Activated CD8-positive, alpha-beta memory T cell treated with anti-CD3 and anti-CD28 coated beads for 1 hour (primary cell): ENCODE data around the gene KSR2.

Experiments
- DNase-seq, 2 donors: peaks; one replicate each; pipeline ENCODE4 v3.0.0-alpha.2; 2020; ENCODE audit warnings: low read depth in 1 of 2; ENCODE audit errors: extremely low read depth in 1 of 2

KSR2 gene

DNA sequence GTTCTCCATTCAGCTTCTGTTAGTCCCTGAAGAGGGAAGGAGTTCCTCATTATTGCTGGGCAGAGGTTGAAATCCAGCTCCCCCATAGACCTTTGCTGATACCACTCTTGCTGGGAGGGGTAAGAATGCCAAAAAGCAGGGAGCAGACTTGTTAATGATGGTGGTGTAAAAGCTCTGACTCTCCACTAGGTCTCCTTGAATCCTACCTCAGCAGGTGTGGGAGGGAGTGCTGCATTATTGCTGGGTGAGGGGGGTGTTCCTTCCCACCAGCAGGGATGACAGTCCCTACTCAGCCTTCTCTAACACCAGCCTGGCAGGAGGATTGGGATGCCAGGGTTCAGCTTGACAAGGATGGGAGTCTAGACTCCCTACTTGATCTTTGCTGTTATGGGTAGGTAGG, 421.6 kb downstream of the KSR2 start:
- no peak for DNase-seq

DNA sequence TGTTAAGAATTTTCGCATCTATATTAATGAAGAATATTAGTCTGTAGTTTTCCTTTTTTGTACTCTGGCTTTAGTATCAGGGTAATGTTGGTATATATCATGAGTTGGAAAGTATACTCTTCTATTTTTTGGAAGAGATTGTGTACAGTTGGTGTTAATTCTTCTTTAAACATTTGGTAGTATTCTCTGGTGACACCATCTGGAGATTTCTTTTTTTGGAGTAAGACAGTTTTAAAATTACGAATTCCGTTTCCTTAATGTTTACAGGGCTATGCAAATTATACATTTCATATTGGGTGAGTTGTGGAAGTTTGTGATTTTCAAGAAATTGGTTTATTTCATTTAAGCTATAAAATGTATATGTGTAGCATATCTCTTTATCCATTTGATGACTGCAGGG, 423.6 kb downstream of the KSR2 start:
- no peak for DNase-seq

DNA sequence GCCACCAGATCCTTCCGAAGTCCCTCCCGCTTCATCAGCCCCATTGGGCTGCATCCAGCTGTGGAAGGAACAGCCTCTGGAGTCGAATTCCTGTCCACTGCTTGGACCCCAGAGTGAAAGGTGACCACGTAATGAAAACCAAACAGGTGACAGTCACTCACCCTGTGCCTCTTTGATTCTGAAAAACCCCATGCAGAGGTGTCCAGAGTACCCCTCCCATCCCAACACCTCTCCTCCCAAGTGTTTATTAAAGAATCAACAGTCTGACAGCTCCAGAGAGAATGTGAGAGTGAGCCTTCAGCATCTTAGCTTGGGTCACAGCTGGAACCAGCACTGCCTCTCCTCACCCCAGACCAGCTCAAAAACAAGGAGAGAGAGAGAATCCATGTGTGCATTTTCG, 428.8 kb downstream of the KSR2 start:
- DNase-seq: no peak

DNA sequence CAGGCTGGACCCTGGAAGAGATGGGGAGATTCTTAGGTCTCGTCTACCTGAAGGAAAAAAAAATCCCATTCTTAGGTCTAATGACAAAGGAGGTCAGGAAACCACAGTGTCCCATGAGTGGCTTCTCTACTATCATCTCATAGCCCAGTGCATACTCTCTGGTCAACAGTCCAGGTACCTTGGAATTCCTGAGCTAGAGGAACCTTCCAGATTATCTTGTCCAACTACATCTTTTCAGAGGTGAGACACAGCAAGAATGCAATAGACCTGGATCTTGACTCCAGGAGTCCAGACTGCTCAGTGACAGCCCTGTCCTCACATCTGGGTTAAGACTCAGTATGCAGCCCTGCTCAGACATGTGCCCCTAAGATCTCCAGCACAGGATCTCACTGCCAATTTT, 429.9 kb downstream of the KSR2 start:
- DNase-seq: no peak

DNA sequence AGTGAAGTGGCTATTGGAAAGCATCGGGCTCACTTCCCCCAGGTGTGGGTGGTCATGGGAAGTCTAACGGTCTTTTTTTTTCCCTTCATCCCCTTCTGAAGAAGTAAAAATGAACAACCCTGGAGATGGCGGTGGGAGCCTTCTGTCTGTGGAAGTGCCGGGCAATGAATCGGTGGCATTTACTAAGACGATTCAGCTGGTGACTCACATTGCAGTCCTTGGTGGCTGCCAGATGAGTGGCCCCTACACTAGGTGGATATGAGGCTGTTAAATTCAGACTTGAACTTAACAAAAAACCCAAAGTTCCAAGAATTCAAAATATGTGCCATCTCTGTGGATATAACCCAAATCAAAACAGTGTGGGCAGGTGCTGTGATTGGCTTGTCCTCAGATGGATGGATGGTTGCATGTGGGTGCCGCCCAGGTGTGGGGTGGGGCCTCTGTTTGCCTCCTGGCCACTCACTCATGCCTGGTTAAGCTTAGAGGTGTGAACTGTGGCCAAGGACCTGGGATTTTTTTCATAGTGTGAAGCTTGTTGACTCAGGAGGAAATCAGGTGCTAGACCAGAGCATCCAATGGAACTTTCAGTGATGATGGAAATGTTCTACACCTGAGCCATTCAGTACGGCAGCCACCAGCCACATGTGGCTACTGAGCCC, 430.6 kb downstream of the KSR2 start:
- DNase-seq: no peak

DNA sequence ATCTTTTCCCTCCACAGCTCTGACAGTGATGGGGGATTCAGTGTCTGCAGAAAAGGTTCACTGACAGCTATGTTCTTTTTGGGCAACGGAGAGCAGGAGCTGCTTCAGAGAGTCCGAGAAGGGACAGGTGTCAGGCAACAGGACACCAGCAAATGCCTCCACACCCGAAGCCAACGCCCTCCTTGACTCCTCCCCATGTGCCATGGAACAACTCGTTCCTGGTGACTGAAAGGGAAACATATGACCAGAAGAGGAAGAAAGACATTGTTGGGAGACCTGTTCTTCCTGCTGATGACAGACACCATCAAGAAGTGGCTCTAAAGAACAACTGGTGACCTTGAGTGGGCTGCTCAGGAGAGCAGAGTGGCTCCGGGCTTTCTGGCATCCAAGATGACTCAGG, 435.1 kb downstream of the KSR2 start:
- no peak for DNase-seq

DNA sequence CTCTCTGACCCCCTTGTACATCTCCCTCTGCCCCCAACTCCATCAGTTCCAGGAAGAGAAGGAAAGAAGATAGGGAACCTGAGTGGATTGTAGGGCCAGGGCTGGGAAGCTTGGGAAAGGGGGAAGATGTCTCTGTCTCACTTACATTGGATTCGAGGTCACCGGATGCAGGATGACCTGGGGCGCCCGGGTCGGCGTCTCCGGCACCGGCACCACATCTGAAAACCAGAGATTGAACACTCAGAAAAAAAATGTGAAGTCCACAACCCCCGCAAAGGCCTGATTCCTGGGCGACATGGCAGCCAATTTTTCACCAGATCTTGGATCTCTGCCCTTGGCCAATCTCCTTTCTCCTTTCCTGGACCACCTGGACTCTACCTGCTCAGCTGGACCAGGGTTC, 438.0 kb downstream of the KSR2 start:
- DNase-seq: no peak

DNA sequence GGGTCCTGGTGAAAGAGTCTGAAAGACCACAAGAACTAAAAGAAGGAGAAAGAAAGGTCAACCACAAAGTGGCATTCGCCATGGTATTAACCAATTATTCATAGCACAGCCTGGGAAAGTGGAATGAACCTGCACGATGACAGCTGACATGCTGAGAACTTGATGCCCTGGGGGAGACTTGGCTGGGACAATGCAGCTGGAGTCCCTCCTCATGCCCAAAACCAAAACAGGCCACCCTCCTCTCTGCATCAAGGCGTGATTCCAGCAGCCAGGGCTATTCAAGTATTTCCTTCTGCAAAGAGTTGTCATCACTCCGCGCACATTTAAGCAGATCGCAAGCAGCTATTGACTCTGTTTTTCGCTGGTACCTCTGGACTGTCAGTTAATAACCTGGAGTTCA, 440.3 kb downstream of the KSR2 start:
- no peak for DNase-seq

DNA sequence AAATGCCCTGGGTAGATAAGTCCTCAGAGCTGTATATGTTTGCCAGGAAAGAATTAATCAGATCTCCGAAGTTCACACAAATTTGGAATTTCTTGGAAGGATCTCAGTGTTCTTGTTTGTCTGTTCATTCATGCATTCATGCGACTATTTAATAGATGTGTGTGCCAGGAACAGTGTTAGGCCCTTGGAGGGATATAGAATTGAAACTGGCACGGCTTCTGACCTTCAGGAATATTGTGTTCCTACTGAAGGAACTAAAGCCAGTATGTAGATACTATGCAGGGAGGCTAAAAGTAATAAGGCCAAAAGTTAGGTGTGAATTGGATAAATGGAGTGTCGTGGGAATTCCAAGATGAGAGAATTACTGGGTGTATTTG, 441.3 kb downstream of the KSR2 start:
- DNase-seq: no peak

DNA sequence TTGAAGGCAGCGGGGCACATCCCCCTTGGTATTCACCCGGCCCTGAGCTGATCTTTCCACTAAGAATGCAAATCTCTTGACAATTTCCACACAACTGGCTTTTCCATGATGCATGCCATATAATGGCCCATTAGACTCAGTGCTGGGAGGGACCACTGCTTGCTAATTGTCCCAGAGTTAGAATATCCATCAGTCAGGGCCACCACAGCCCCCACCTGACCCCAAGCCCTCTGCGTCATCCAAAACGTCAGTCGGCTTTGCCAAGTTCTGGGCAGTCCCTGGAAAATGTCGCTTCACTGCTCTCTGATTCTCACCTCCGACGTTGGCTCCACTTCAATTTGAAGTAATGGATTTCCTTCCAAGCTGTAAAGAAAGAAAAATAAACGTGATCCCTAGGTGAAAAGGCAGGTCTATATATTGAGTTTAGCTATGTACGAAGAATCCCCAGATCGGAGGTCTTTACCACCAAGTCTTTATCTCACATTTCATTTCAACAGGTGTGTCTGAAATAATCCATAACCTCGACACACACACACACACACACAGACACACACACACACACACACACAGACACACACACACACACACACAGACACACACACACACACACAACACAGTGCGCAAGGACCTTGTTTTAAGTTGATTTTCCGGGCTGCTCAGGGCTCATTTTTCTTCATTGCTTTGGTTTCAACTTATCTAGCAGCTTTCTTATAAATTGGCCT, 441.9 kb downstream of the KSR2 start:
- DNase-seq: no peak

DNA sequence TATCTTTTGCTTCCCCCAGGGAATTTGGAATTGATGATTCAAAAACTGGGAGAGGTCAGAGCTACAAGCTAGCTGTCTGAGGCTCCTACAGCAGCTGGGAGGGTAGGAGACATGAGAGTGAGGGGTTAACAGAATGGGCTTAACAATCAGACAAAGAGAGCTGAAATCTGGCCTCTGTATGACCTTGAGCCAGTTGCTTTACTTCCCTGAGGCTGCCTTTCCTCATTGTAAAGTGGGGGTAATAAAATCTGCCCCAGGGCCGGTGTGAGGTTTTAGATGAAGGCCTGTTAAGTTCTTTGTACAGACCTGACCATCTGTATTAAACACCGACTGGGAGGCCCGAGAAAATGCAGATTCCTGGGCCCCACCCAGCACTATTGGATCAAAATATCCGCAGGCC, 443.0 kb downstream of the KSR2 start:
- DNase-seq: no peak

DNA sequence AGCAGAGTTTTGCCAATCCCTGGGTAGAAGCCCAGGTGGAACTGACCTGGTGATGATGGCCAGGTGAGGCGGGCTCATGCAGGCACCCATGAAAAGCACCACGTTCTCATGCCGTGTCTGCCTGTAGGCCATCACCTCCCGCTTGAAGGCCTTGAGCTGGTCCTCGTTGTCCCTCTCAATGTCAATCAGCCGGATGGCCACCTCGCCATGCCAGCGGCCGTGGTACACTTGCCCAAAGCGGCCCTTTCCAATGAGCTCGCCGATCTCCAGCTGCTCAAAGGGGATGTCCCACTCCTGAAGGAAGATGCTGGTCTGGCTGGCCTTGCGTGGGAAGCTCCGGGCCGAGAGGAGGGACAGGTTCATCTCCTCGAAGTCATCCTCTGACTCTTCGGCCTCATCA, 444.0 kb downstream of the KSR2 start:
- DNase-seq: no peak

DNA sequence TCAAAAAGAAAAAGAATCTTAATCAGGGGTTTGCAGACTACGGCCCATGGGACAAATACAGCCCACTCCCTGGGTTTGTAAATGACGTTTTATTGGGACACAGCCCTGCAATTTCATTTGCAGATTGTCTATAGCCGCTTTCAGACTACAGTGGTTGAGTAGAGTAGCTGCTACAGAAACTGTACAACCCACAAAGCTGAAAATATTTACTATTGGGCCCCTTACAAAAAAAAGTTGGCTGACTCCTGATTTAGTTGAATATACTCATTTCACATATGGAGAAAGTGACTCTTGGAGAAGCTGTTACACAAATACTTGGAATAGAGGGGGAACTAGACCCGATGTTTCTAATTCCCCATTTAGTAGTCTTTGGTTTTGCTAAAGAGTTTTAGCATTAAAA, 444.8 kb downstream of the KSR2 start:
- DNase-seq: no peak

DNA sequence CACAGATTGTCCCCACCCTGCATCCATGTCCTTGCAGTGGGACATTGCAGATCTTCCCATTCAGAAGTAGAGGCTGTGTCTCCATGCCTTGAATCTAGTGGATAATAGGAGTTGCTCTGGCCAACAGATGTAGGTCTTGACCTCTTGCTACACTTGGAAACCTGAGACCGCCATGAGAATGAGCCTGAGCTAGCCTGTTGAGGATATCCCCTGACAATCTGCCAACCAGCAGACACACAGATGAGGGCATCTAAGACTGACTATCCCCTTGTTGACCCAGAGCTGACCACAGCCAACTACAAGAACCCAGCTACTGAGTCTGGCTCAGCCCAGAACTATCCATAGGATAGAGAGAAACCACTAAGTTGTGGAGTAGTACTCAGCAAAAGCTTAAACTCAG, 446.2 kb downstream of the KSR2 start:
- no peak for DNase-seq

DNA sequence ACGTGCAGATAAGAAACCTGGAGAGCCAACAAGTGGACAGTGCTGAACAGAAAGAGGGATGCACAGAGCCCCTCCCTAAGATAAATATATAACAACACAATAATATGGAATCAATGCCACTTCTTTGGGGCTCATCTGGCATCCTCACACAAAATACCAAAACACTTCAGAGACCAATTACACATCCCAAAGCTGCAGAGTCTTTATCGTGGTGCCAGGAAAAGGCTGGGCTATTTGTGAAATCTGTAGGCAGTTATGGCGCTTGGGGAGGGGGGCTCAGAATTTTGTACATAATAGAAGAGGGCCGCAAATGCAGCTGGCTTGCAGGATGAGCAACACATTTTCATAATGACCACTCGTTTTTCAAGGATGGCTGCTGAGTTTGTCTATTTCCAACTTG, 446.9 kb downstream of the KSR2 start:
- no peak for DNase-seq

DNA sequence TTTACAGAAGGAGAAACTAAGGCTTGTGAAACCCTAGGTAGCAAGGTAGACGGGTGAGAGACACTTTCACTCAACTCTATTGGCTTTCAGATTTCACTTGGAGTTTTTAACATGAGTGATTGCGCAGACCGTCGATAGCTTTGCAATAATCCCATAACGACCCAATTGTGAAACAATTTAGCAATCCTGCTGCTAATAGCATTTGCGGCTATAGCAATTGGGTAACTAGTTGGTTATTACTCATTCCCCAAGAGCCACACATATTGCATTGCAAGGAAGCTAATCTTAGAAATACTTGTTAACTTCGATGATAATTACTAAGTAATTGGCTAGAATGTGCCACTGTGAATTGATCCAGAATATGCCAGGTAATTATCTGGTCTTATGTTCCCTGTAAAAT, 447.4 kb downstream of the KSR2 start:
- no peak for DNase-seq

DNA sequence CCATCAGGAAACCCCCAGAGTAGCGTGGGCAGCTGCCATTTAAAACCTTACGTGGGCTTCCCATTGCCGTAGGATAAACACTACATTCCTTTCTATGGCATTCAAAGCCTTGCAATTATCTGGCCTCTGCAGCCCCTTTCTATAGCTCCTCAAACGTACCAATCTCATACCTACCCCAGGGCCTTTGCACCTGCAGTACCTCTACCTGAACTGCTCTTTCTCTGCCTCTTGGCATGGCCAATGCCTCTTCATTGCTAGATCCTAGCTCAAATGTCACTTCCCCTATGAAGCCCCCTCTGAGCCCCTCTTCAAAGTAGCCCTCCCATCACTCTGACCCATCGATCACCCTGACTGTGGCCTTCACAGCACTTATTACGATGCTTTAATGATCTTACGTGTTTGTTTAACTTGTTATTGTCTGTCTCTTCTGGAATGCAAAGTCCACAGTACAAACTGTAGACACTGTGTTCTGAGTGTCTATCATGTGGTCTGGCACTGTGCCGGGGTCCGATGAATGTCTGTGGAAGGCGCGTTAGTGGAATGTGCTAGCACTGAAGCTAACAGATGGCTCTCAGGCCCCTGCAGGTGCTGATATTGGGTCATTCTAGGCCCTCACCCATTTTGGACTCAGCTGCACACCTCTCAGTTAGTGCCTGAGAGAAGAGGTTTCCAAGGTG, 450.1 kb downstream of the KSR2 start:
- no peak for DNase-seq

DNA sequence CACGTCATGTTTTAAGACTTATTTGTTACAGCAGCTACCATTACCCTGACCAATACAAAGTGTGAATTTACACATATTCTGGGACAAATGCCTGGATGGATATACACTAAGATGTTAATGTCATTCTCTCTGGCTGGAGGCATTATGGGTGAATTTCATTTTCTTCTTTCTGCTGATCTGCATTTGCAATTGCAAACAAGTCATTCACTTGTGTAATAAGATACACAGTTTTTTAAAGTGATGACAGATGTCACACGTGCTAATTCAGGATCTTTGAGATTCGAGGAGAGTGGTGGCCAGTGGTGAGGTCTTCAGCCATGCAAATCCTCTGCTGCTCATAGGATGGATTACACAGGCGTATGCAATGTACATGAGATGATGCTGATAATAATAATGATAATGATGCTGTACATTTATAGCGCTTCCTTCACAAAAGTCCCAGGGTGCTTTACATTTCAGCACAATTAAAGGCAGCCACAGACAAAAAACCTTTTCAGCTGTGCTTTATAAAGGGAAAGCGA, 451.5 kb downstream of the KSR2 start:
- DNase-seq: no peak

DNA sequence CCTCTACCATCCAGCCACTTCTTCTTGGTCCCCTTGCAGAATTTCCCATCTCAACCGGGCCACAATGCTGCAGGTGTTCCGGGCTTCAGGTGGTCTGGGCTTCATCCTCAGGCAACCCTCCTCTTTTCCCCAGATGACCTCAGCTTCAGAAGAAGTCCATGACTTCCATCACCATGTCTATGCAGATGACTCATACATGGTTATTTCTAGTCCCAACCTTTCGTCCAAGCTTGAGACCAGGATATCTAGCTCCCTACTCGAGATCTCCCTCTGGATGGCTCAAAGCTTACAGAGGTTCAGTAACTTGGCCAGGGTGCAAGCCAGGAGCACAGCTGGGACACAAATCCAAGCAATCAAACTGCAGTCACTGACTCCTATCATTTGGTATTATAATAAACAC, 452.8 kb downstream of the KSR2 start:
- DNase-seq: no peak

DNA sequence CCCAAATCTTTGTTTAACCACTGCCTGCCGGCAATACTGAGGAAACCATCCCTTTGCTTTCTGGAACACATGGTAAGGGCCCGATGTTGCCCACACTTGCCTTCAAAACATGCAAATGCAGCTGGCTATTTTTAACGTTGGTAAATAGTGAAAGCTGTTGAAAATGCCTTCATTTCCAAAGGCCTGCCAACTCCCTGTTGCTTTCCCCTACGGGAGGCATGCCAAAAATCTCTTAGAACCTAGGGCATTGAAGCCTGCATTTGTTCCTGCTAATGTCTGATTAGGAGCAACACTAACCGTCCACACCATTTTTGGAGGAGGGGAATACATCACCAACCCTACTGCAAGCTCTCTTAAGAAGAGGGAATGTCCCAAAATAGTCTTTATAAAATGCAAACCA, 454.8 kb downstream of the KSR2 start:
- DNase-seq: no peak

DNA sequence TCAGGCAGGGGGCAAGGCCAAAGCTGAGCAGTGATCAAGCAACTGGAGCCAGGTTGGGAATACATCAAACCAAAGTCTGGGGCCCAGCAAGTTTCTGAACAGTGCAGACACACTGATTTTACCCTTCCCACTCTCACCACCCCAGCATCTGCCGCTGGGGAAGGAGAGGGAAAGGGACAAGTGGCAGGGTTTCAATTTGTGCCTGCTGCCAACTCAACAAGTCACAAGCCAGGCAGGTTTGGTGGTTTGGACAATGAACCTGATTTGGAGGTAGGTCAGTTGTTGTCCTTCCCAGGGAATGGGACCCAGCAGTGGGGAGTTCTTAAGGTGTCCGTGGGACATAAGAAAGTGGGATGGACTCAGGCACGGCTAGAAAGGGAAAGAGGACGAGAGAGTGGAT, 455.4 kb downstream of the KSR2 start:
- DNase-seq: no peak

DNA sequence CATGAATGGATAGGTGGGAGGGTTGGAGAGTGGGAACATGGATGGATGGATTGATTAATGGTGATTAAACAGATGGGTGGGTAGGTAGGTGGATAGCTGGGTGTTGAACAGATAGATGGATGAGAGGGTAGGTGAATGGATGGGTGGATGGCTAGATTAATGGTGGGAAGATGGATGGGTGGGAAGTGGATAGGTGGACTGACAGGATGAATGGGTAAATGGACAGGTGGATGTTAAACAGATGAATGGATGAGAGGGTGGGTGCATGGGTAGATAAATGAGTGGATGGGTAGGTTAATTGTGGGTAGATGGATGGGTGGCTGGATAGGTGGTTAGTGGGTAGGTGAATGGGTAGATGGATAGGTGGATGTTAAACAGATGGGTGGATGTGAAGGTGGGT, 460.3 kb downstream of the KSR2 start:
- no peak for DNase-seq
